Measurements from ENCODE around the gene ACLY.

ACLY gene

GRCh38 chr17:41917679-41918313, 955 bp downstream of the ACLY start:
- DNase-seq (ENCODE audit: low spot score), result no peak
- no peaks in the 10 kb centered on the region for H3K27me3 ChIP-seq (ENCODE audit: control insufficient read depth in 3 of 3, insufficient read depth in 3 of 3, low read depth in 1 of 3, low read length in 3 of 3)
- WGBS, 2 donors (ENCODE audit: extremely low coverage in 2 of 2, insufficient read length in 2 of 2, insufficient replicate concordance in 1 of 2), result no CpG with 5 or more reads among the region's 26 CpGs
- H2BK120ac ChIP-seq (ENCODE audit: low read depth, low read length), result peak overlapping the region; percentile 77
- peak overlapping the region; percentile 54 for H2BK15ac ChIP-seq (ENCODE audit: low read length)
- no peak overlapping the region for H4K91ac ChIP-seq (ENCODE audit: low read depth, low read length, poor library complexity)
- peak overlapping the region; percentile 38 for H3K23ac ChIP-seq (ENCODE audit: low read depth, low read length, poor library complexity)
- peaks cover 13 to 49% of the 10 kb centered on the region in 2 donors for H3K36me3 ChIP-seq (replicated peaks in 1 of 2; ENCODE audit: control insufficient read depth in 2 of 2, insufficient read depth in 2 of 2, low read length in 2 of 2)
- H3K9me3 ChIP-seq (replicated peaks in 1 of 2; ENCODE audit: control insufficient read depth in 2 of 2, insufficient read depth in 1 of 2, low read depth in 1 of 2, low read length in 2 of 2), result no peaks in the 10 kb centered on the region
- H4K8ac ChIP-seq (ENCODE audit: low read depth, low read length), result no peak overlapping the region
- no peak overlapping the region for H2BK12ac ChIP-seq (ENCODE audit: low read length)
- peak overlapping the region; percentile 98 for H3K9ac ChIP-seq (ENCODE audit: low read depth, low read length, poor library complexity)
- peak overlapping the region; percentile 99 for H3K4me3 ChIP-seq (ENCODE audit: low read length in 2 of 2)
- H3K79me1 ChIP-seq (ENCODE audit: low read depth, low read length), result peaks cover 12% of the 10 kb centered on the region
- H3K14ac ChIP-seq (ENCODE audit: low read length), result peak overlapping the region; percentile 22
- peak overlapping the region; percentile 76 for H3K4me2 ChIP-seq (ENCODE audit: insufficient read depth, low read length, poor library complexity, severe bottlenecking)
- peak overlapping the region; percentile 91 for H2AFZ ChIP-seq (ENCODE audit: low read length)
- peak overlapping the region; percentile 95 for H2BK5ac ChIP-seq (ENCODE audit: low read length)
- peak overlapping the region; percentile 86 for H3K27ac ChIP-seq (replicated peaks; ENCODE audit: low read length)
- H3K18ac ChIP-seq (ENCODE audit: low read length), result peak overlapping the region; percentile 99
- no peak overlapping the region for H3K4ac ChIP-seq (ENCODE audit: low read length)
- peak overlapping the region; percentile 95 for H2AK5ac ChIP-seq (ENCODE audit: low read depth, low read length)
- H3K4me1 ChIP-seq (ENCODE audit: control insufficient read depth in 2 of 2, insufficient read depth in 1 of 2, low read depth in 1 of 2, low read length in 2 of 2), result peaks cover 26 to 36% of the 10 kb centered on the region in 2 donors

- peaks cover 13% of the 10 kb centered on the region for H3K79me1 ChIP-seq (ENCODE audit: low read depth, low read length)
- peaks cover 19 to 55% of the 10 kb centered on the region in 2 donors for H3K36me3 ChIP-seq (replicated peaks in 1 of 2; ENCODE audit: control insufficient read depth in 2 of 2, insufficient read depth in 2 of 2, low read length in 2 of 2)
- WGBS, 2 donors (ENCODE audit: extremely low coverage in 2 of 2, insufficient read length in 2 of 2, insufficient replicate concordance in 1 of 2), result no CpG with 5 or more reads among the region's 4 CpGs
- no peak overlapping the region for H2BK120ac ChIP-seq (ENCODE audit: low read depth, low read length)
- H3K4me3 ChIP-seq (ENCODE audit: low read length in 2 of 2), result peak overlapping the region; percentile 36 to 99
- H3K9ac ChIP-seq (ENCODE audit: low read depth, low read length, poor library complexity), result no peak overlapping the region
- H3K4me2 ChIP-seq (ENCODE audit: insufficient read depth, low read length, poor library complexity, severe bottlenecking), result peak overlapping the region; percentile 76
- peaks cover 23 to 36% of the 10 kb centered on the region in 2 donors for H3K4me1 ChIP-seq (ENCODE audit: control insufficient read depth in 2 of 2, insufficient read depth in 1 of 2, low read depth in 1 of 2, low read length in 2 of 2)
- no peak overlapping the region for H2AK5ac ChIP-seq (ENCODE audit: low read depth, low read length)
- H2BK12ac ChIP-seq (ENCODE audit: low read length), result no peak overlapping the region
- H3K27me3 ChIP-seq (ENCODE audit: control insufficient read depth in 3 of 3, insufficient read depth in 3 of 3, low read depth in 1 of 3, low read length in 3 of 3), result no peaks in the 10 kb centered on the region
- H2BK5ac ChIP-seq (ENCODE audit: low read length), result no peak overlapping the region
- H4K8ac ChIP-seq (ENCODE audit: low read depth, low read length), result no peak overlapping the region
- H3K18ac ChIP-seq (ENCODE audit: low read length), result no peak overlapping the region
- H3K23ac ChIP-seq (ENCODE audit: low read depth, low read length, poor library complexity), result no peak overlapping the region
- H3K9me3 ChIP-seq (replicated peaks in 1 of 2; ENCODE audit: control insufficient read depth in 2 of 2, insufficient read depth in 1 of 2, low read depth in 1 of 2, low read length in 2 of 2), result no peaks in the 10 kb centered on the region
- no peak overlapping the region for H4K91ac ChIP-seq (ENCODE audit: low read depth, low read length, poor library complexity)
- no peak overlapping the region for H3K4ac ChIP-seq (ENCODE audit: low read length)
- no peak overlapping the region for H3K14ac ChIP-seq (ENCODE audit: low read length)
- DNase-seq (ENCODE audit: low spot score), result no peak
- no peak overlapping the region for H2AFZ ChIP-seq (ENCODE audit: low read length)
- no peak overlapping the region for H2BK15ac ChIP-seq (ENCODE audit: low read length)
- H3K27ac ChIP-seq (replicated peaks; ENCODE audit: low read length), result no peak overlapping the region
Measured at GRCh38 chr17:41917192-41917591, 1.6 kb downstream of the ACLY start.

DNA sequence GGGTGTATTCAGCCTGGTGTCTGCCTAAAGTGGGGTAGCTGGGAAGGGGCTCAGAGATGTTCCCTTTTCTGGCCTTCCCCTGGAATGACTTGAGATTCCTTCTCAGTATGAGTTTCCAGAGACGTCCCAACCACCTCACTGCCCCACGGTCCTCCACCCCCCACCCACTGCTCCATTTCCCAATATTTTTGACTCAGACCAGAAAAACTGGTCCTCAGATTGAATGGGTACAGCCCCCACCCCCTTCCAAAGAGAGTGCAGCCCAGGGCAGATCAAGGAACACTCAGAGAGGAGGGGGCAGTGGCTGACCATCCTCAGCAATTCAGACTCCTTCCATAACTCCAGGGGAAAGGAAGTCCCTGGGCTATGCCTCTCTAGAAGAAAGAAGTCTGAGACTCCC, 3.2 kb downstream of the ACLY start:
- Histone ChIP-seq H3K27ac (replicated peaks; ENCODE audit: low read length) (peak overlapping the region; percentile 34), H2BK12ac (ENCODE audit: low read length) (no peak overlapping the region)

DNA sequence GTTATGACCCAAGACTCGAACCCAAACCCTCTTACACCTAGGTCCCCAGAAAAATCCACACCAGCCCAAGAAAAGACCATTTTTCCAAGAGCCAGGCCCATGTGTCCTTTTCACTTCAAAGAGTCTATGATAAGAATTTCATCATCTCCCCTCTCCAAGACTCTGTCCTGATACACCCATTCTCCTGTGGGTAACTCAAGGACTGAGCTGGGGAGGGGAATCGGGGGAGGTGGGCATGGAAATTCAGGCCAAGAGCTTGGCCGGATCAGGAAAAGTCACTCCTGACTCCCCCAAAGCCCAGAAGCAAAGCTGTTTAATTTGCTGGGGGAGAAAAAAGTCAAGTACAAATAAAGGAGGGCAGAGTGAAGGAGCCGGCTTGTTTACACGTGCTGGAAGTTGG, 3.7 kb downstream of the ACLY start:
- Histone ChIP-seq H3K4me2 (ENCODE audit: insufficient read depth, low read length, poor library complexity, severe bottlenecking) (no peak overlapping the region), H3K4ac (ENCODE audit: low read length) (no peak overlapping the region), H3K23ac (ENCODE audit: low read depth, low read length, poor library complexity) (no peak overlapping the region), H3K79me1 (ENCODE audit: low read depth, low read length) (peaks cover 20% of the 10 kb centered on the region), H3K9me3 (replicated peaks in 1 of 2; ENCODE audit: control insufficient read depth in 2 of 2, insufficient read depth in 1 of 2, low read depth in 1 of 2, low read length in 2 of 2) (no peaks in the 10 kb centered on the region), H3K36me3 (replicated peaks in 1 of 2; ENCODE audit: control insufficient read depth in 2 of 2, insufficient read depth in 2 of 2, low read length in 2 of 2) (peaks cover 37 to 76% of the 10 kb centered on the region in 2 donors), H2BK12ac (ENCODE audit: low read length) (no peak overlapping the region), H3K9ac (ENCODE audit: low read depth, low read length, poor library complexity) (no peak overlapping the region), H3K14ac (ENCODE audit: low read length) (no peak overlapping the region), H2BK5ac (ENCODE audit: low read length) (no peak overlapping the region), H2AK5ac (ENCODE audit: low read depth, low read length) (no peak overlapping the region), H2BK15ac (ENCODE audit: low read length) (no peak overlapping the region), H4K8ac (ENCODE audit: low read depth, low read length) (no peak overlapping the region), H3K4me1 (ENCODE audit: control insufficient read depth in 2 of 2, insufficient read depth in 1 of 2, low read depth in 1 of 2, low read length in 2 of 2) (peaks cover 21 to 35% of the 10 kb centered on the region in 2 donors), H2AFZ (ENCODE audit: low read length) (no peak overlapping the region), H3K18ac (ENCODE audit: low read length) (no peak overlapping the region), H3K4me3 (ENCODE audit: low read length in 2 of 2) (no peak overlapping the region), H4K91ac (ENCODE audit: low read depth, low read length, poor library complexity) (no peak overlapping the region), H3K27me3 (ENCODE audit: control insufficient read depth in 3 of 3, insufficient read depth in 3 of 3, low read depth in 1 of 3, low read length in 3 of 3) (no peaks in the 10 kb centered on the region), H2BK120ac (ENCODE audit: low read depth, low read length) (no peak overlapping the region), H3K27ac (replicated peaks; ENCODE audit: low read length) (no peak overlapping the region)
- WGBS, 2 donors (ENCODE audit: extremely low coverage in 2 of 2, insufficient read length in 2 of 2, insufficient replicate concordance in 1 of 2), result no CpG with 5 or more reads among the region's 5 CpGs
- DNase-seq (ENCODE audit: low spot score), result no peak

More for the DNA sequence above, 3.2 kb downstream of the ACLY start:
- Histone ChIP-seq H3K4me3 (ENCODE audit: low read length in 2 of 2) (no peak overlapping the region), H3K14ac (ENCODE audit: low read length) (no peak overlapping the region), H3K4me1 (ENCODE audit: control insufficient read depth in 2 of 2, insufficient read depth in 1 of 2, low read depth in 1 of 2, low read length in 2 of 2) (peaks cover 23 to 36% of the 10 kb centered on the region in 2 donors), H2BK15ac (ENCODE audit: low read length) (no peak overlapping the region), H3K36me3 (replicated peaks in 1 of 2; ENCODE audit: control insufficient read depth in 2 of 2, insufficient read depth in 2 of 2, low read length in 2 of 2) (peaks cover 32 to 71% of the 10 kb centered on the region in 2 donors), H4K8ac (ENCODE audit: low read depth, low read length) (no peak overlapping the region), H3K79me1 (ENCODE audit: low read depth, low read length) (peaks cover 19% of the 10 kb centered on the region), H2AFZ (ENCODE audit: low read length) (no peak overlapping the region), H3K27me3 (ENCODE audit: control insufficient read depth in 3 of 3, insufficient read depth in 3 of 3, low read depth in 1 of 3, low read length in 3 of 3) (no peaks in the 10 kb centered on the region), H3K4me2 (ENCODE audit: insufficient read depth, low read length, poor library complexity, severe bottlenecking) (peak overlapping the region; percentile 44), H2BK120ac (ENCODE audit: low read depth, low read length) (peak overlapping the region; percentile 2), H4K91ac (ENCODE audit: low read depth, low read length, poor library complexity) (no peak overlapping the region), H3K9me3 (replicated peaks in 1 of 2; ENCODE audit: control insufficient read depth in 2 of 2, insufficient read depth in 1 of 2, low read depth in 1 of 2, low read length in 2 of 2) (no peaks in the 10 kb centered on the region), H3K18ac (ENCODE audit: low read length) (no peak overlapping the region), H3K23ac (ENCODE audit: low read depth, low read length, poor library complexity) (no peak overlapping the region), H3K9ac (ENCODE audit: low read depth, low read length, poor library complexity) (no peak overlapping the region), H3K4ac (ENCODE audit: low read length) (no peak overlapping the region), H2BK5ac (ENCODE audit: low read length) (no peak overlapping the region), H2AK5ac (ENCODE audit: low read depth, low read length) (no peak overlapping the region)
- DNase-seq (ENCODE audit: low spot score), result no peak
- WGBS, 2 donors (ENCODE audit: extremely low coverage in 2 of 2, insufficient read length in 2 of 2, insufficient replicate concordance in 1 of 2), result no CpG with 5 or more reads among the region's 2 CpGs
